Right ventricle myocardium inferior (tissue), 1 donor: Measurements from ENCODE around the gene ATAD3C. TPM values are rescaled to one million over a fixed set of nuclear protein-coding genes. Genes with fewer than 3 reads are reported as not detected.
"Not testable (repeated sequence)": the region's sequence is repeated elsewhere in the genome, so short reads cannot be mapped to it uniquely, and the experiment has no call there.

Source experiments
- ATAC-seq: fragments of 200-7000 bp; cut with Tn5 transposase; one replicate; pipeline ENCODE4 v1.9.1; 2020; ENCODE audit warnings: mild to moderate bottlenecking, moderate library complexity
- DNase-seq: peaks from one replicate; pipeline ENCODE4 v3.0.0; 2021; ENCODE audit errors: missing footprints
- intact Hi-C: fragments of 100-400 bp; cut with DNase I; formaldehyde crosslinking; loops from one replicate; pipeline ENCODE4 v1.11.0; 2022
- long read RNA-seq: library from polyadenylated mRNA; unstranded; transcript quantifications from one replicate; pipeline ENCODE4 v2.0.0, GENCODE V29; 2021
- total RNA-seq: library from RNA; stranded (reverse); fragmentation: NEBNext Ultra II Directional; extraction: Animal tissue kit (Norgen Biotek cat#: 25700); gene quantifications from one replicate; pipeline ENCODE4 v1.2.1, GENCODE V29; 2021
- donor health status: DM: no; HTN: yes; CAD: no; lungs with severe emphysema.

The ATAD3C gene, protein sequence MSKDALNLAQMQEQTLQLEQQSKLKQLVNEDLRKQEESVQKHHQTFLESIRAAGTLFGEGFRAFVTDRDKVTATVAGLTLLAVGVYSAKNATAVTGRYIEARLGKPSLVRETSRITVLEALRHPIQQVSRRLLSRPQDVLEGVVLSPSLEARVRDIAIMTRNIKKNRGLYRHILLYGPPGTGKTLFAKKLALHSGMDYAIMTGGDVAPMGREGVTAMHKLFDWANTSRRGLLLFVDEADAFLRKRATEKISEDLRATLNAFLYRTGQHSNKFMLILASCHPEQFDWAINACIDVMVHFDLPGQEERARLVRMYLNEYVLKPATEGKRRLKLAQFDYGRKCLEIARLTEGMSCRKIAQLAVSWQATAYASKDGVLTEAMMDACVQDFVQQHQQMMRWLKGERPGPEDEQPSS
- total RNA-seq, result 1.8 TPM
- long read RNA-seq, result 0 reads

DNA sequence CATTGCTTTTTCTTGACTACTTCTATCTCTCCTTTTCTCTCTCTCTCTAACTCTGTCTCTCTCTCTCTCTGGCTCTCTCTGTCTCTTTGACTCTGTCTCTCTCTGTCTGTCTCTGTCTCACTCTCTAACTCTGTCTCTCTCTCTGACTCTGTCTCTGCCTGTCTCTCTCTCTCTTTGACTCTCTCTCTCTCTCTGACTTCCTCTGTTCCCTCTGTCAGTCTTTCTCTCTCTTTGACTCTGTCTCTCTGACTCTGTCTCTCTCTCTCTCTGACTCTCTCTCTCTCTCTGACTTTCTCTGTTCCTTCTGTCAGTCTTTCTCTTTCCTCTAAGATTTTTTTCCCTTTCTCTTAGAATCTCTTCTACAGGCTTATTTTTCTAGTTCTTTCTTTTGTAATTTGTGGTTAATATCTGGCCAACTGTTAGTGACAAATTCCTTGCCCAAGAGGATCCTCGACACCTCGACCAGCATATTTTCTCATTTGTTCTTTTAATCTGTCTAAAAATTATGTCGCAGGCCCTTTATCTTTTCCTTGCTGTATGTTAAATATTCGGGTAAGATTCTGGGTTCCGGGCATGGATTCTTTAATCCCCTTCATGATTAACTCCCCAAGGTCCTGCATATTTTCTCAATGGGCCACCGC lies at the start of gene ATAD3C:
Gene ATAD3C, plus strand, starts transcription at position 591 of the 641 bp plus-strand sequence. CDS start 995 bp downstream, outside the sequence.
- intact Hi-C loops, result no loop called here
- DNase-seq, result no peak
- ATAC-seq, result no peak

GRCh38 chr1:1399872-1400575 lies 49.5 kb upstream of the ATAD3C start:
- intact Hi-C loops, result no loop called here
- DNase-seq (peak; percentile 58), ATAC-seq (no peak)

DNA sequence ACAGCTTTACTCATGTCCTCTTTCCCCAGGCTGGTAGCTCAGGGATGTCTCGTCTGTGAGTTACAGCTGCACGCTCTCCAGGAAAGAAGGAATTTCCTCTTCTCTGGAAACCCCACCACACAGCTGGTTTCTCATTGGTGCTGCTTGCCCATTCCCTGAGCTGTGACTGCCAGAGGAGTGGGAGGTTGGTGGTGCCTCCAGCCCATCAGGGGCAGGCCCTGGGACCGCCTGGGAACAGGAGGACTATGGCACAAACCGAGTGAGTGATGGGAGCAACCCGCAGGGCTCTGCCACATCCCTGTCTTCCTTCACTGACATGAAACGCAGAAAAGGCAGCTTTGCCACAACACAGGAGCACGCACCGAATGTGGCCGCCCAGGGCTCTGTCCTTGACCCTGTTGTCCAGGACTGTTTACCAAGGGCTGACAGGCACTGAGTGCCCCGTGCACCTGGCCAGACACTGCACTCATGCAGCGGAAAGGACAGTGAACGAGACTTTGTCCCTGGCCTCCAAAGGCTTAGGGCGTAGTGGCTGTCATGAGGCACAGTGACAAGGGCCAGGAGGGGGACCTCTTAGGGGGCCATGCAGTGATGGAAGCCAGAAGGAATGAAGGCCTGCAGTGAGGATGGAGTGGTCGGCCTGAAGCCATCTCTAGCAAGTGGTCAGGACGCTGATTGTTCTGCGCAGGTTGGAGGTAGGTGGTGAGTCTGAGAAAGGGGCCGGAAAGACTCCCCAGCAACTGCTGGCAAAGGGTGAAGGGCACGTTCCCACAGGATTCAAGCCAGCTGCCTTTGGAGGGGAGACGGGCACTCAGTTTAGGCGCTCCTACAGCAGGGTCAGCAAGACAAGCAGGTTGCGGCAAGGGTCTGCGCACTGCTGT lies 48.7 kb upstream of the ATAD3C start:
- ATAC-seq (no peak), DNase-seq (peak; percentile 50)
- intact Hi-C loops, result no loop called here

DNA sequence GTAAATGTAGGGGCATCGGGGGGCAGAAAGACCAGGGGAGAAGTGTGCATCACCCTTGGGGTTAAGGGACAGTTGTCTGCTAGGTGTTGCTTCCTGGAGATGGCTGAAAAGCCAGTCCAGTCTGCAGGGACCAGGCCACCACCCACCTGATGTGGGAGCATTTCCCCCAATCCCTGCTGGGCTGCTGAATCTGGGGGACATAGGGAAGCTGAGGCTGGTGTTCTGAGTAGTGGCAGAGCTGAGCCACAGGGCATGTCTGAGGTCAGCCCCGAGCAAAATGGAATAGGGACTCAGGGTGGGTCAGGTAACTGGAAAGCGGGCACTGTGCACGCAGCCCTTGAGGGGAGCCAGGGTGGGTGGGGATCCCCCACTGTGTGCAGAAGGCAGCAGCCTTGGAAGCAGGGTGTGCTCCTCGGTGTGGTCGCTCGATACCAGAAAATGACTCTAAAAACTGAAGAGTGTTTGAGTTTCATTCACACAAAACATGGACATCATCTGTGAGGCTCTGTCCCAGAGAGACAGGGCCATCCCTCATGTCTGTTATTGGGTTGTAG lies 48.0 kb upstream of the ATAD3C start:
- ATAC-seq (no peak), DNase-seq (peak; percentile 62)
- intact Hi-C loops, result no loop called here

DNA sequence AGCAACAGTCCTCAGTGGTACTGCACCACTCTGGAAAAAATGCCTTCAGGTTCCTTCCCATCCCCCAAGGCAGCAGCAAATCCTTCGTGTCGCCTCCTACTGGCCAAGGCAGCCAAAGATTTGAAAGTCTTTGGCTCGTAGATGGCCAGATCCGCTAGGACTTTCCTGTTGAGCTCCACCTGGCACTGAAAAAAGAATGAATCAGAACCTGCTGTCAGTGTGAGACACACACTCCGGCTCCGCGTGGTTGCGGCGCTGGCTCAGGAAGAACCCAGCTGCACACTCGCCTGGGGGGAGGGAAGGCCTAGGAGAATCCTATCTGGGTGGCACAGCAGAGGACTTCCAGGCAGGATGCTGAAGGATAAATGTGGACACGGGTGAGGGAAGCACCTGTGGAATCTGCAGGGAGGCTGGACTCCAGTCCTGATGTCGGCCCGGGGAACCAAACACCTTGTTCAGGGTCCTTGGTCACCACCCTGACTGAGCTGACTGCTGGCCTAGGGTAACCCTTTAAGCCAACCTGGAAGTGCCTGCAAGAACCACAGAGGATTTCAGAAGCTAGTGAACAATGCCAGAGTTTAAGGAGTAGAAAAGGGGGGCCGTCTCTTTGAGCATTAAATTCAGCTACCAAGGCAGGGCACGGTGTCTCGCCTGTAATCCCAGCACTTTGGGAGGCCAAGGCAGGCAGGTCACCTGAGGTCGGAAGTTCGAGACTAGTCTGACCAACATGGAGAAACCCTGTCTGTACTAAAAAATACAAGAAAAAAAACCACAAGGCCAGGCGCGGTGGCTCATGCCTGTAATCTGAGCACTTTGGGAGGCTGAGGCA lies 47.2 kb upstream of the ATAD3C start:
- peak; percentile 53 for DNase-seq
- ATAC-seq, result no peak
- intact Hi-C loops, result no loop called here

DNA sequence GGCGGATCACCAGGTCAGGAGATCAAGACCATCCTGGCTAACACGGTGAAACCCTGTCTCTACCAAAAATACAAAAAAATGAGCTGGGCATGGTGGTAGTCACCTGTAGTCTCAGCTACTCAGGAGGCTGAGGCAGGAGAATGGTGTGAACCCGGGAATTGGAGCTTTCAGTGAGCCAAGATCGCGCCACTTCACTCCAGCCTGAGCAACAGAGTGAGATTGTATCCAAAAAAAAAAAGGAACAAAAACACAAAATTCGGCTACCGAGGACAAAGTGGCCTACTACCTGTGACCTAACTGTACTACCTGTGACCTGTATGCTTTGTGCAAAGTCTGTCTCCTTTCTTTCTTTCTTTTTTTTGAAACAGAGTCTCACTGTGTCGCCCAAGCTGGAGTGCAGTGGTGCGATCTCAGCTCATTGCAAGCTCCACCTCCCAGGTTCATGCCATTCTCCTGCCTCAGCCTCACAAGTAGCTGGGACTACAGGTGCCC lies 46.5 kb upstream of the ATAD3C start:
- intact Hi-C loops, ATAC-seq: not testable (repeated sequence)
- DNase-seq, result peak; percentile 32

GRCh38 chr1:1403653-1404052 lies 45.8 kb upstream of the ATAD3C start:
- no peak for ATAC-seq
- intact Hi-C loops, result no loop called here
- DNase-seq, result peak; percentile 34

DNA sequence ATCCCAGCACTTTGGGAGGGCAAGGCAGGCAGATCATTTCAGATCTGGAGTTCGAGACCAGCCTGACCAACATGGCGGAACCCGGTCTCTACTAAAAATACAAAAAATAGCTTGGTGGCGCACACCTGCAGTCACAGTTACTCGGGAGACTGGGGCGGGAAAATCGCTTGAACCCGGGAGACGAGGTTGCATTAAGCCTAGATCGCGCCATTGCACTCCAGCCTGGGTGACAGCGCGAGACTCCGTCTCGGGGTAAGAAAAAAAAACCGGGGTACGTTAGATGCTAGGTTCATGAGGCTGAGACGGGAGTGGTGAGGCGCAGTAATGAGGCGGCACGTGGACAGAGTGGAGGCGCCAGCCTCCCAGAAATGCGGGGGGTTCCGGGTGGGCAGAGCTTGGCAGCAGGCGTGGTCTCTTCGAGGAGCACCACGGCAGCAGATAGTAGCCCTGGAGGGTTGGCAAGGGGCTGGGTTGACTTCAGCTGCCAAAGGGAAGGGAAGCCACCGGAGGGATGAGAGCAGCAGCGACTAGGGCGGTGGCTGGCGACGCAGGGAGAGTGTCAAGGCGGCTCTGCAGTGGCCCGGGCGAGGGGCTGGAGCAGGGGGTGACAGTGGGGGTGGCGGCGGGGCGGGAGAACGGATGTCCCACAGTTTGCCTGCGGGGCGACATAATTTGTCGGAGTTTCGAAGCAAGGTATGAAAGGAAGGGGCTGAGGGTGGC lies 43.2 kb upstream of the ATAD3C start:
- intact Hi-C loops, result loop anchor here (5.0 kb wide), 1 partner anchor 36 kb away; no protein-coding TSS in a partner anchor
- DNase-seq (no peak), ATAC-seq (no peak)

DNA sequence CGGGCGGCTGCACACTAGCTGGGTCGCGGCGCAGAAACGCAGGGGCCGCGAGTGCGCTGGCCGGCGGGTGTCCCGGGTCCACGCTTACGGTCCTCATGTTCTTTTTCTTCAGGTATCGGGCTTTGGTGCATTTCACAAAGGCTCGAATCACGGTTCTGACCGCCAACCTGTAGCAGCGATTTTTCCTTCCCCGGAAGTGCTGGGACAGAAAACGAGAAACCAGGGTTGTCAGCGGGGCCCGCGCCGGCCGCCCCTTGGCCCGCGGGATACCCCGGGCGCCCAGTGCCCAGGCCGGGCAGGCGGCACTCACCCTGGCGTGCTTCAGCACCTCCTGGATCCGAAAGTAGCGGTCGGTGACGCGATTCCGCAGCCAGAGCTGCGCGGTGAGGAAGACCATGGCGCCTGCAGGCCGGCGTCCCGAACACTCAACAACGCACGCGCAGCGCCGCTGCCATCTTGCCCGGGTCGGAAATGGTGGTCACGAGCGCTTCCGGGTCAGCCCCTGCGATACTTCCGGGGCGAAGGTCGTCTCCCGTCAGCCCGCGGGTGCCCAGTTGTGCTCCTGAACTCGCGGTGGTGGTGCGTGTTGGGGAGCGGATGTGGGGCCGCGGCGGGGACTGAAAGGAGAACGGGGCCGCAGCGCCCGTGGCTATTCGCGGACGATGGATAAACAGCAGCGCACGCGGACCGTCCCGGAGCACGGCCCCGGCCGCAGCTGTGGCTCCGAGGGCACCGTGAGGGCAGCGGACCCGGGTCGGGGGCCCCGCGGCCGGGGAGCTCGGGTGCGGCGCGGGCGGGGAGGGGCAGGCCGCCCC lies 42.5 kb upstream of the ATAD3C start, which contains the start of gene MRPL20:
Gene MRPL20, minus strand, starts transcription at position 473 of the 815 bp plus-strand sequence. Its CDS starts 76 bp downstream, at position 397.
- peak; percentile 98 for ATAC-seq
- intact Hi-C loops, result loop anchor here (5.0 kb wide), 1 partner anchor 35 kb away; no protein-coding TSS in a partner anchor
- peak; percentile 98 for DNase-seq

GRCh38 chr1:1407636-1408318 lies 41.7 kb upstream of the ATAD3C start:
- no peak for DNase-seq
- intact Hi-C loops, result loop anchor here (5.0 kb wide), 1 partner anchor 35 kb away; no protein-coding TSS in a partner anchor

GRCh38 chr1:1410238-1410637 lies 39.3 kb upstream of the ATAD3C start:
- ATAC-seq, DNase-seq, intact Hi-C loops: not testable (repeated sequence)

More at GRCh38 chr1:1407636-1408318, 41.7 kb upstream of the ATAD3C start:
- no peak for ATAC-seq

GRCh38 chr1:1411626-1412025 lies 37.9 kb upstream of the ATAD3C start:
- intact Hi-C loops, result no loop called here
- ATAC-seq (no peak), DNase-seq (no peak)

GRCh38 chr1:1412311-1412902 lies 37.1 kb upstream of the ATAD3C start:
- ATAC-seq, intact Hi-C loops: not testable (repeated sequence)

GRCh38 chr1:1415751-1416150 lies 33.7 kb upstream of the ATAD3C start:
- DNase-seq (no peak), ATAC-seq (no peak)
- intact Hi-C loops, result no loop called here

More at GRCh38 chr1:1412311-1412902, 37.1 kb upstream of the ATAD3C start:
- DNase-seq, result not testable (repeated sequence)
